HepG2 (cell line): ENCODE data around the gene KLHL12. TPM values are rescaled to one million over a fixed set of nuclear protein-coding genes. Genes with fewer than 3 reads are reported as not detected.

Source experiments
- AFF4 ChIP-seq: sonication (generic); formaldehyde crosslinking; IDR thresholded peaks from 2 replicates; pipeline ENCODE4 v1.4.0; 2020; ENCODE audit warnings: missing genetic modification reagents
- CBX1 ChIP-seq: IDR thresholded peaks from one replicate; pipeline ENCODE4 v1.6.1; 2016; ENCODE audit warnings: antibody characterized with exemption, low read depth
- DDIT3 ChIP-seq: sonication (generic); formaldehyde crosslinking; IDR thresholded peaks from 2 replicates; pipeline ENCODE4 v1.4.0; 2020; ENCODE audit warnings: mild to moderate bottlenecking, missing genetic modification reagents
- DPF2 ChIP-seq: sonication (generic); formaldehyde crosslinking; IDR thresholded peaks from 2 replicates; pipeline ENCODE4 v1.4.0; 2020; ENCODE audit warnings: mild to moderate bottlenecking, low read depth, missing genetic modification reagents, borderline replicate concordance
- KMT2A ChIP-seq: sonication (generic); formaldehyde crosslinking; IDR thresholded peaks from 2 replicates; pipeline ENCODE4 v1.4.0; 2020; ENCODE audit warnings: missing genetic modification reagents
- MAFK ChIP-seq, 2 experiments: IDR thresholded peaks in 1 of 2; conservative IDR thresholded peaks in 1 of 2; 2 replicates each; pipeline ENCODE4 v1.6.1; 2011; ENCODE audit warnings: improper control_type of control experiment in 2 of 2, low read length in 2 of 2
- NFE2 ChIP-seq: sonication (generic); formaldehyde crosslinking; IDR thresholded peaks from 2 replicates; pipeline ENCODE4 v1.4.0; 2020; ENCODE audit warnings: missing genetic modification reagents
- NKX3-1 ChIP-seq: sonication (generic); formaldehyde crosslinking; IDR thresholded peaks from 2 replicates; pipeline ENCODE4 v1.5.0; 2020; ENCODE audit warnings: missing genetic modification reagents
- RBM39 ChIP-seq: fragments of 200-400 bp; formaldehyde crosslinking; IDR thresholded peaks from one replicate; pipeline ENCODE4 v1.6.1; 2018; ENCODE audit warnings: antibody characterized with exemption, mild to moderate bottlenecking, low read depth, low read length; ENCODE audit not compliant: poor library complexity, severe bottlenecking
- ZFP82 ChIP-seq: sonication (generic); formaldehyde crosslinking; IDR thresholded peaks from 2 replicates; pipeline ENCODE4 v1.5.1; 2020; ENCODE audit warnings: mild to moderate bottlenecking, missing genetic modification reagents, borderline replicate concordance
- ZNF205 ChIP-seq: IDR thresholded peaks from 2 replicates; pipeline ENCODE4 v1.6.1; 2018; ENCODE audit warnings: missing biosample characterization, missing genetic modification reagents
- ZNF281 ChIP-seq: sonication (generic); formaldehyde crosslinking; IDR thresholded peaks from 2 replicates; pipeline ENCODE4 v1.4.0; 2020; ENCODE audit warnings: missing genetic modification reagents, borderline replicate concordance
- ZNF3 ChIP-seq: IDR thresholded peaks from 2 replicates; pipeline ENCODE4 v1.7.0; 2017; ENCODE audit warnings: inconsistent platforms
- ZNF329 ChIP-seq: sonication (generic); formaldehyde crosslinking; IDR thresholded peaks from 2 replicates; pipeline ENCODE4 v1.9.0; 2021; ENCODE audit warnings: low read depth, mild to moderate bottlenecking, missing genetic modification reagents
- ZNF430 ChIP-seq: sonication (generic); formaldehyde crosslinking; IDR thresholded peaks from 2 replicates; pipeline ENCODE4 v1.9.0; 2021; ENCODE audit warnings: mild to moderate bottlenecking, missing genetic modification reagents
- ZNF574 ChIP-seq: sonication (generic); formaldehyde crosslinking; IDR thresholded peaks from 2 replicates; pipeline ENCODE4 v1.4.0; 2020; ENCODE audit warnings: missing genetic modification reagents
- ZNF589 ChIP-seq: sonication (generic); formaldehyde crosslinking; conservative IDR thresholded peaks from 2 replicates; pipeline ENCODE4 v1.8.0; 2022; ENCODE audit warnings: mild to moderate bottlenecking, moderate library complexity, missing genetic modification reagents
- ZNF670 ChIP-seq: sonication (generic); formaldehyde crosslinking; IDR thresholded peaks from 2 replicates; pipeline ENCODE4 v1.8.0; 2022; ENCODE audit warnings: mild to moderate bottlenecking, missing genetic modification reagents, borderline replicate concordance
- ZNF777 ChIP-seq: sonication (generic); formaldehyde crosslinking; IDR thresholded peaks from 2 replicates; pipeline ENCODE4 v1.4.0; 2020; ENCODE audit warnings: missing genetic modification reagents
- polyA plus RNA-seq, 8 experiments: library from polyadenylated mRNA; depleted of rRNA in 3 of 8; stranded (reverse) in 7 of 8; unstranded in 1 of 8; fragments of >200 nt; fragmentation: Illumina TruSeq in 4 of 8; extraction: Trizol in 4 of 8; gene quantifications; 2 replicates each; pipeline versions ENCODE4 v1.2.1 to v1.2.3, GENCODE V29; 2011 to 2016; ENCODE audit warnings: low read depth in 4 of 8, missing spikeins in 1 of 8, mixed read lengths in 1 of 8; ENCODE audit not compliant: insufficient read depth in 1 of 8
- total RNA-seq, 5 experiments: library from RNA; depleted of rRNA; stranded (reverse); fragments of >200 nt; fragmentation: Illumina TruSeq; extraction: Trizol; gene quantifications; 2 replicates each; pipeline ENCODE4 v1.2.3, GENCODE V29; 2016; ENCODE audit warnings: low read depth in 1 of 5

Gene KLHL12
- total and polyA plus RNA-seq, 2 of the 13 experiments (the other 11 are each of a cell fraction or from before 2014, with no cell fraction given) = 19.2 to 25.2 TPM

- TF ChIP-seq AFF4 (no peak), ZNF3 (CRISPR knock-in tag) (no peak), DDIT3 (CRISPR knock-in tag) (no peak), ZNF777 (CRISPR knock-in tag) (peak; percentile 53; the same call in 1 of the 2 replicates), ZNF205 (CRISPR knock-in tag) (no peak; the same call in 1 of the 2 replicates), MAFK (conservative IDR thresholded peaks at IDR 0.05 in 1 of 2, IDR thresholded peaks at IDR 0.05 in 1 of 2; ENCODE audit: low read length in 2 of 2) (no peak), RBM39 (peak; percentile 95), NFE2 (no peak), KMT2A (CRISPR knock-in tag) (peak; percentile 73), ZNF281 (no peak), ZNF589 (peak; percentile 38; the same call in 1 of the 2 replicates), ZNF329 (CRISPR knock-in tag) (0 out of 2 replicates have a peak, but pooled peaks have one; percentile 33), ZFP82 (CRISPR knock-in tag) (0 out of 2 replicates have a peak, but pooled peaks have one; percentile 60), ZNF430 (CRISPR knock-in tag) (peak; percentile 60; the same call in 1 of the 2 replicates), NKX3-1 (CRISPR knock-in tag) (peak; percentile 84; the same call in 1 of the 2 replicates), DPF2 (no peak), ZNF670 (CRISPR knock-in tag) (no peak), CBX1 (no peak), ZNF574 (CRISPR knock-in tag) (no peak; the same call in 1 of the 2 replicates)
These were observed 38.3 kb downstream of the KLHL12 start, which contains the start of gene RABIF (continued) for GRCh38 chr1:202888531-202889360.
